Middle frontal gyrus (tissue), 1 donor: Measurements from ENCODE around the gene SMIM22.

Source experiments
- DNase-seq: peaks from one replicate; pipeline ENCODE4 v3.0.0-alpha.2; 2015; ENCODE audit warnings: low spot score; ENCODE audit errors: extremely low spot score

Gene SMIM22

GRCh38 chr16:4795828-4796572 is 831 bp downstream of the SMIM22 start:
- DNase-seq = no peak

- no peak for DNase-seq
Measured at GRCh38 chr16:4796982-4797804, 2.0 kb downstream of the SMIM22 start.

GRCh38 chr16:4797805-4798252 is 2.7 kb downstream of the SMIM22 start:
- no peak for DNase-seq

- DNase-seq = no peak
Measured at GRCh38 chr16:4798456-4798855, 3.3 kb downstream of the SMIM22 start.

- no peak for DNase-seq
Measured at GRCh38 chr16:4799171-4799855, 4.1 kb downstream of the SMIM22 start.

- DNase-seq = peak; percentile 76
Measured at GRCh38 chr16:4800290-4801041, 5.3 kb downstream of the SMIM22 start.

- DNase-seq = no peak
Measured at GRCh38 chr16:4801051-4801961, 6.1 kb downstream of the SMIM22 start.

GRCh38 chr16:4801962-4802658 is 6.9 kb downstream of the SMIM22 start, which contains the start of gene ROGDI:
Gene ROGDI (minus strand): TSS chr16:4802633. CDS start chr16:4802571, 62 bp downstream.
- peak; percentile 5 for DNase-seq

- DNase-seq = peak; percentile 88
Measured at GRCh38 chr16:4802659-4803287, 7.6 kb downstream of the SMIM22 start.

GRCh38 chr16:4803401-4803844 is 8.3 kb downstream of the SMIM22 start:
- DNase-seq = no peak

GRCh38 chr16:4803898-4804762 is 9.0 kb downstream of the SMIM22 start:
- DNase-seq = no peak

- no peak for DNase-seq
Measured at GRCh38 chr16:4805231-4805630, 10.1 kb downstream of the SMIM22 start.

GRCh38 chr16:4806280-4806679 is 11.1 kb downstream of the SMIM22 start:
- DNase-seq = no peak

GRCh38 chr16:4811242-4811641 is 16.1 kb downstream of the SMIM22 start:
- no peak for DNase-seq

- DNase-seq = no peak
Measured at GRCh38 chr16:4811773-4812172, 16.6 kb downstream of the SMIM22 start.

GRCh38 chr16:4813251-4814003 is 18.3 kb downstream of the SMIM22 start:
- DNase-seq = no peak

- DNase-seq = no peak
Measured at GRCh38 chr16:4814046-4814445, 18.9 kb downstream of the SMIM22 start.
